KMS-11 (cell line): ENCODE data around the gene ARID1B.

Experiments
- H2AFZ ChIP-seq: fragments of 200-600 bp; sonication (generic); 2 replicates; pipeline ENCODE4 v1.6.1; 2016; ENCODE audit warnings: antibody characterized with exemption, mixed run types, low read depth
- H3K27ac ChIP-seq: fragments of 200-600 bp; sonication (generic); 2 replicates; pipeline ENCODE4 v1.6.1; 2016; ENCODE audit warnings: mild to moderate bottlenecking, mixed run types
- H3K27me3 ChIP-seq: fragments of 200-600 bp; sonication (generic); 2 replicates; pipeline ENCODE4 v1.6.1; 2017; ENCODE audit warnings: mild to moderate bottlenecking, low read depth, mixed run types, moderate library complexity; ENCODE audit not compliant: insufficient read depth
- H3K36me3 ChIP-seq: fragments of 200-600 bp; sonication (generic); 2 replicates; pipeline ENCODE4 v1.6.1; 2017; ENCODE audit warnings: mild to moderate bottlenecking, mixed run types; ENCODE audit not compliant: insufficient read depth
- H3K4me1 ChIP-seq: fragments of 200-600 bp; sonication (generic); 2 replicates; pipeline ENCODE4 v1.6.1; 2016; ENCODE audit warnings: mild to moderate bottlenecking, low read depth, mixed run types; ENCODE audit not compliant: poor library complexity, severe bottlenecking
- H3K4me2 ChIP-seq: fragments of 200-600 bp; sonication (generic); 2 replicates; pipeline ENCODE4 v1.7.0; 2016; ENCODE audit warnings: mild to moderate bottlenecking, mixed run types
- H3K4me3 ChIP-seq: fragments of 200-600 bp; sonication (generic); IDR thresholded peaks from 2 replicates; pipeline ENCODE4 v1.6.1; 2017; ENCODE audit warnings: low read depth, low read length, mixed read lengths; ENCODE audit not compliant: insufficient read depth
- H3K79me2 ChIP-seq: fragments of 200-600 bp; sonication (generic); 2 replicates; pipeline ENCODE4 v1.6.1; 2016; ENCODE audit warnings: low read depth, mixed run types; ENCODE audit not compliant: insufficient read depth
- H3K9ac ChIP-seq: fragments of 200-600 bp; sonication (generic); 2 replicates; pipeline ENCODE4 v1.6.1; 2016; ENCODE audit warnings: mild to moderate bottlenecking, mixed run types
- H4K20me1 ChIP-seq: fragments of 200-600 bp; sonication (generic); 2 replicates; pipeline ENCODE4 v1.6.1; 2016; ENCODE audit warnings: mild to moderate bottlenecking, mixed run types; ENCODE audit not compliant: insufficient read depth
- TF ChIP-seq, protein P1 (sequence below): fragments of 200-600 bp; sonication (generic); conservative IDR thresholded peaks from 2 replicates; pipeline ENCODE4 v1.6.1; 2017; ENCODE audit warnings: low read depth, mild to moderate bottlenecking, antibody characterized with exemption, low read length, moderate library complexity, mixed read lengths

ARID1B gene

DNA sequence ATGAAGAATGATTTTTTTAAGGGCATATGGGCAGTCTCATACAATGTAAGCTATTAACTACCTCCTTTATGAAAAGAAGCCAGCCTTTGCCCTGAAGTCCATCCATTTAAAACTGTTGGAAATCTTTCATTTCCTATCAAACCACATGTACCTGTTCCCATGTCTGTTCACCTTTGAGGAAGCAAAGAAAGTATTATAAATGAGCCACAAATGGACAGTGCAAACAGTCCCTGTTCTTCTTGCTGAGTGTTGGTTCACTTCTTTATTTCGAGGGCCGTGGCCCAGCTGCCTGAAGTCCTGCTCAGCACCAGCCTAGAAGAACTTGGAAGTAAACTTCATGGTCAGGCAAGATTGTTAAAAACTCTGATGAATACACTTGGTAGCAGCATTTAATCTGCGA lies 433.8 kb downstream of the ARID1B start:
- no peak overlapping the region for H3K4me3 ChIP-seq
- H4K20me1 ChIP-seq, result no peaks in the 10 kb centered on the region

GRCh38 chr6:157211603-157212455 lies 434.7 kb downstream of the ARID1B start:
- Histone ChIP-seq H4K20me1 (no peaks in the 10 kb centered on the region), H3K27me3 (no peaks in the 10 kb centered on the region), H3K36me3 (no peaks in the 10 kb centered on the region; the same call in 1 of the 2 replicates), H2AFZ (no peak overlapping the region), H3K4me2 (no peak overlapping the region), H3K27ac (no peak overlapping the region), H3K9ac (no peak overlapping the region), H3K79me2 (no peaks in the 10 kb centered on the region), H3K4me1 (no peaks in the 10 kb centered on the region), H3K4me3 (no peak overlapping the region)
- TF ChIP-seq, protein P1, sequence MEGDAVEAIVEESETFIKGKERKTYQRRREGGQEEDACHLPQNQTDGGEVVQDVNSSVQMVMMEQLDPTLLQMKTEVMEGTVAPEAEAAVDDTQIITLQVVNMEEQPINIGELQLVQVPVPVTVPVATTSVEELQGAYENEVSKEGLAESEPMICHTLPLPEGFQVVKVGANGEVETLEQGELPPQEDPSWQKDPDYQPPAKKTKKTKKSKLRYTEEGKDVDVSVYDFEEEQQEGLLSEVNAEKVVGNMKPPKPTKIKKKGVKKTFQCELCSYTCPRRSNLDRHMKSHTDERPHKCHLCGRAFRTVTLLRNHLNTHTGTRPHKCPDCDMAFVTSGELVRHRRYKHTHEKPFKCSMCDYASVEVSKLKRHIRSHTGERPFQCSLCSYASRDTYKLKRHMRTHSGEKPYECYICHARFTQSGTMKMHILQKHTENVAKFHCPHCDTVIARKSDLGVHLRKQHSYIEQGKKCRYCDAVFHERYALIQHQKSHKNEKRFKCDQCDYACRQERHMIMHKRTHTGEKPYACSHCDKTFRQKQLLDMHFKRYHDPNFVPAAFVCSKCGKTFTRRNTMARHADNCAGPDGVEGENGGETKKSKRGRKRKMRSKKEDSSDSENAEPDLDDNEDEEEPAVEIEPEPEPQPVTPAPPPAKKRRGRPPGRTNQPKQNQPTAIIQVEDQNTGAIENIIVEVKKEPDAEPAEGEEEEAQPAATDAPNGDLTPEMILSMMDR, result no peak

More for the DNA sequence above, 433.8 kb downstream of the ARID1B start:
- TF ChIP-seq, protein P1, result no peak
- Histone ChIP-seq H3K27me3 (no peaks in the 10 kb centered on the region), H3K36me3 (no peaks in the 10 kb centered on the region; the same call in 1 of the 2 replicates), H2AFZ (no peak overlapping the region), H3K9ac (no peak overlapping the region), H3K79me2 (no peaks in the 10 kb centered on the region), H3K4me2 (no peak overlapping the region), H3K27ac (no peak overlapping the region), H3K4me1 (no peaks in the 10 kb centered on the region)

- no peak overlapping the region for H3K4me2 ChIP-seq
- no peaks in the 10 kb centered on the region for H3K4me1 ChIP-seq
- H3K27me3 ChIP-seq, result no peaks in the 10 kb centered on the region
- H3K4me3 ChIP-seq, result no peak overlapping the region
- H3K36me3 ChIP-seq, result no peaks in the 10 kb centered on the region
- no peak overlapping the region for H3K27ac ChIP-seq
- H2AFZ ChIP-seq, result no peak overlapping the region
- H4K20me1 ChIP-seq, result no peaks in the 10 kb centered on the region
- H3K79me2 ChIP-seq, result no peaks in the 10 kb centered on the region
- TF ChIP-seq, protein P1, result no peak
- H3K9ac ChIP-seq, result no peak overlapping the region
Measured at GRCh38 chr6:157213426-157213825, 436.2 kb downstream of the ARID1B start.

- Histone ChIP-seq H3K27me3 (no peaks in the 10 kb centered on the region), H3K9ac (no peak overlapping the region), H3K27ac (no peak overlapping the region), H3K36me3 (no peaks in the 10 kb centered on the region), H2AFZ (no peak overlapping the region), H4K20me1 (no peaks in the 10 kb centered on the region), H3K4me3 (no peak overlapping the region), H3K4me2 (no peak overlapping the region), H3K79me2 (no peaks in the 10 kb centered on the region), H3K4me1 (no peaks in the 10 kb centered on the region)
- TF ChIP-seq, protein P1, result no peak
Measured at GRCh38 chr6:157213907-157214565, 436.9 kb downstream of the ARID1B start.
